Activated CD8-positive, alpha-beta memory T cell treated with anti-CD3 and anti-CD28 coated beads, Interleukin-2, amount 50 U/mL, for 4 hours (primary cell): ENCODE results near the gene XRCC5.

Experiments used
- DNase-seq: peaks from one replicate; pipeline ENCODE4 v3.0.0-alpha.2; 2020

XRCC5 gene

GRCh38 chr2:216161967-216162366 is 52.8 kb downstream of the XRCC5 start:
- no peak for DNase-seq

- no peak for DNase-seq
These were observed 54.4 kb downstream of the XRCC5 start for GRCh38 chr2:216163518-216163917.

- DNase-seq: no peak
These were observed 54.9 kb downstream of the XRCC5 start for GRCh38 chr2:216164087-216164486.

- DNase-seq: no peak
These were observed 55.4 kb downstream of the XRCC5 start for GRCh38 chr2:216164576-216164975.

GRCh38 chr2:216165711-216166110 is 56.6 kb downstream of the XRCC5 start:
- DNase-seq: no peak

- DNase-seq: no peak
These were observed 59.9 kb downstream of the XRCC5 start for GRCh38 chr2:216169087-216169486.

GRCh38 chr2:216170076-216170763 is 61.1 kb downstream of the XRCC5 start:
- DNase-seq: no peak

- DNase-seq: no peak
These were observed 61.9 kb downstream of the XRCC5 start for GRCh38 chr2:216171011-216171410.

- no peak for DNase-seq
These were observed 63.3 kb downstream of the XRCC5 start for GRCh38 chr2:216172493-216172892.

GRCh38 chr2:216179015-216179414 is 69.9 kb downstream of the XRCC5 start:
- DNase-seq: no peak

- DNase-seq: no peak
These were observed 72.2 kb downstream of the XRCC5 start for GRCh38 chr2:216181351-216181750.

GRCh38 chr2:216181953-216182461 is 72.9 kb downstream of the XRCC5 start:
- DNase-seq: no peak

- DNase-seq: no peak
These were observed 74.3 kb downstream of the XRCC5 start for GRCh38 chr2:216183462-216183861.

GRCh38 chr2:216188559-216188850 is 79.4 kb downstream of the XRCC5 start:
- no peak for DNase-seq

GRCh38 chr2:216188956-216189355 is 79.8 kb downstream of the XRCC5 start:
- no peak for DNase-seq

- no peak for DNase-seq
These were observed 80.3 kb downstream of the XRCC5 start for GRCh38 chr2:216189410-216189809.

GRCh38 chr2:216192181-216192580 is 83.0 kb downstream of the XRCC5 start:
- DNase-seq: no peak

GRCh38 chr2:216192931-216193330 is 83.8 kb downstream of the XRCC5 start:
- no peak for DNase-seq

GRCh38 chr2:216194013-216194412 is 84.9 kb downstream of the XRCC5 start:
- no peak for DNase-seq

- DNase-seq: no peak
These were observed 85.4 kb downstream of the XRCC5 start for GRCh38 chr2:216194561-216194960.

- DNase-seq: no peak
These were observed 86.4 kb downstream of the XRCC5 start for GRCh38 chr2:216195565-216196029.

- DNase-seq: no peak
These were observed 92.7 kb downstream of the XRCC5 start for GRCh38 chr2:216201692-216202306.

GRCh38 chr2:216202626-216203250 is 93.6 kb downstream of the XRCC5 start:
- no peak for DNase-seq

GRCh38 chr2:216205486-216205885 is 96.3 kb downstream of the XRCC5 start:
- no peak for DNase-seq
